ENCODE data around the gene GAGE13. TPM values are rescaled to one million over a fixed set of nuclear protein-coding genes. Genes with fewer than 3 reads are reported as not detected.
"Not testable (repeated sequence)": the region's sequence is repeated elsewhere in the genome, so short reads cannot be mapped to it uniquely, and the experiment has no call there.

GAGE13 gene
- total RNA-seq (not detected), polyA plus RNA-seq (not detected), total RNA-seq (0 reads per million in 6 experiments)

- POLR2A ChIA-PET, H3K36me3 Mint-ChIP-seq, DNase-seq, H3K27ac Mint-ChIP-seq, H3K4me1 Mint-ChIP-seq, H3K27me3 Mint-ChIP-seq, ATAC-seq, H3K9me3 Mint-ChIP-seq, H3K4me3 Mint-ChIP-seq: not testable (repeated sequence)
Measured at GRCh38 chrX:49331282-49331681, at the start of gene GAGE13. Gene GAGE13, plus strand, starts transcription at chrX:49331582. Its CDS starts 1,156 bp downstream, at chrX:49332738.

GRCh38 chrX:49282647-49283011, 48.8 kb upstream of the GAGE13 start:
- no peaks in the 10 kb centered on the region for H3K27me3 Mint-ChIP-seq
- H3K36me3 Mint-ChIP-seq = peaks cover 0 to 10% (median 2%) of the 10 kb centered on the region in 3 donors
- H3K9me3 Mint-ChIP-seq = no peaks in the 10 kb centered on the region
- DNase-seq (no peak), ATAC-seq (no peak)
- H3K4me1 Mint-ChIP-seq = peaks cover 23 to 46% (median 40%) of the 10 kb centered on the region in 4 donors
- POLR2A ChIA-PET = interaction anchor here (1.4 kb wide), 1 partner anchor 12 kb away, joined by 6 read pairs; no protein-coding TSS in a partner anchor
- H3K27ac Mint-ChIP-seq = peak overlapping the region in 5 of 10 donors; percentile 33 to 84 (median 43)
- peak overlapping the region in 2 of 10 donors; percentile 33 to 43 for H3K4me3 Mint-ChIP-seq

- ATAC-seq (no peak), DNase-seq (no peak)
- H3K27me3 Mint-ChIP-seq = no peaks in the 10 kb centered on the region
- POLR2A ChIA-PET = no interaction called here
- peaks cover 0 to 10% (median 2%) of the 10 kb centered on the region in 3 donors for H3K36me3 Mint-ChIP-seq
- no peak overlapping the region for H3K4me3 Mint-ChIP-seq
- peak overlapping the region in 2 of 10 donors; percentile 48 to 71 for H3K27ac Mint-ChIP-seq
- H3K4me1 Mint-ChIP-seq = peaks cover 19 to 46% (median 40%) of the 10 kb centered on the region in 4 donors
- H3K9me3 Mint-ChIP-seq = no peaks in the 10 kb centered on the region
Measured at GRCh38 chrX:49284212-49284611, 47.2 kb upstream of the GAGE13 start.

- peaks cover 0 to 10% (median 2%) of the 10 kb centered on the region in 3 donors for H3K36me3 Mint-ChIP-seq
- ATAC-seq = no peak
- no peak for DNase-seq
Measured at GRCh38 chrX:49286136-49286535, 45.2 kb upstream of the GAGE13 start.

GRCh38 chrX:49286581-49286980, 44.8 kb upstream of the GAGE13 start:
- no peak overlapping the region for H3K27ac Mint-ChIP-seq

More at GRCh38 chrX:49286136-49286535, 45.2 kb upstream of the GAGE13 start:
- Mint-ChIP-seq H3K4me1 (peaks cover 16 to 36% (median 31%) of the 10 kb centered on the region in 4 donors), H3K27me3 (no peaks in the 10 kb centered on the region), H3K4me3 (no peak overlapping the region), H3K27ac (no peak overlapping the region), H3K9me3 (no peaks in the 10 kb centered on the region)
- POLR2A ChIA-PET = interaction anchor here (0.7 to 1.8 kb wide), 4 partner anchors 8 to 1240 kb away, joined by 3 to 5 read pairs (median 4); no protein-coding TSS in a partner anchor

GRCh38 chrX:49287665-49288064, 43.7 kb upstream of the GAGE13 start:
- DNase-seq = no peak

More at GRCh38 chrX:49286581-49286980, 44.8 kb upstream of the GAGE13 start:
- Mint-ChIP-seq H3K4me1 (peaks cover 17 to 36% (median 31%) of the 10 kb centered on the region in 4 donors), H3K27me3 (no peaks in the 10 kb centered on the region), H3K9me3 (no peaks in the 10 kb centered on the region), H3K4me3 (no peak overlapping the region), H3K36me3 (peaks cover 0 to 10% (median 2%) of the 10 kb centered on the region in 3 donors)
- POLR2A ChIA-PET = interaction anchor here (1.2 to 1.8 kb wide), 4 partner anchors 9 to 17 kb away, joined by 3 to 5 read pairs (median 4); partner anchors contain the start of gene PPP1R3F
- no peak for DNase-seq
- no peak for ATAC-seq

GRCh38 chrX:49290215-49290614, 41.2 kb upstream of the GAGE13 start:
- Mint-ChIP-seq H3K27ac (no peak overlapping the region), H3K9me3 (no peaks in the 10 kb centered on the region), H3K4me3 (no peak overlapping the region), H3K4me1 (peaks cover 19 to 40% (median 38%) of the 10 kb centered on the region in 4 donors), H3K36me3 (peaks cover 0 to 2% (median 0%) of the 10 kb centered on the region in 3 donors), H3K27me3 (no peaks in the 10 kb centered on the region)
- DNase-seq (no peak), ATAC-seq (no peak)
- POLR2A ChIA-PET = no interaction called here

More at GRCh38 chrX:49287665-49288064, 43.7 kb upstream of the GAGE13 start:
- Mint-ChIP-seq H3K36me3 (peaks cover 0 to 6% (median 2%) of the 10 kb centered on the region in 3 donors), H3K27me3 (no peaks in the 10 kb centered on the region), H3K4me3 (peak overlapping the region in 2 of 10 donors; percentile 4 to 49), H3K4me1 (peaks cover 19 to 38% (median 34%) of the 10 kb centered on the region in 4 donors), H3K27ac (peak overlapping the region in 2 of 10 donors; percentile 70 to 72), H3K9me3 (no peaks in the 10 kb centered on the region)
- ATAC-seq = no peak
- POLR2A ChIA-PET = interaction anchor here (0.9 to 1.2 kb wide), 2 partner anchors 15 to 18 kb away, joined by 3 to 4 read pairs; partner anchors contain the start of gene PPP1R3F

GRCh38 chrX:49291615-49292337, 39.6 kb upstream of the GAGE13 start:
- peak overlapping the region in 7 of 10 donors; percentile 5 to 76 (median 50) for H3K4me3 Mint-ChIP-seq
- peak overlapping the region in 9 of 10 donors; percentile 39 to 92 (median 78) for H3K27ac Mint-ChIP-seq
- peaks cover 24 to 50% (median 38%) of the 10 kb centered on the region in 4 donors for H3K4me1 Mint-ChIP-seq
- no peaks in the 10 kb centered on the region for H3K27me3 Mint-ChIP-seq
- peaks cover 0 to 2% (median 0%) of the 10 kb centered on the region in 3 donors for H3K36me3 Mint-ChIP-seq
- POLR2A ChIA-PET = interaction anchor here (1.1 to 2.0 kb wide), 2 partner anchors 16 to 18 kb away, joined by 4 to 7 read pairs; no protein-coding TSS in a partner anchor
- no peaks in the 10 kb centered on the region for H3K9me3 Mint-ChIP-seq
- ATAC-seq = peak; percentile 82 to 89
- peak; percentile 44 to 80 (median 59) for DNase-seq

GRCh38 chrX:49292400-49293362, 38.7 kb upstream of the GAGE13 start:
- H3K4me3 Mint-ChIP-seq = peak overlapping the region in 5 of 10 donors; percentile 26 to 71 (median 50)
- H3K27me3 Mint-ChIP-seq = no peaks in the 10 kb centered on the region
- POLR2A ChIA-PET = interaction anchor here (1.1 to 2.0 kb wide), 2 partner anchors 15 to 17 kb away, joined by 4 to 7 read pairs; no protein-coding TSS in a partner anchor
- no peak for ATAC-seq
- DNase-seq = no peak
- peaks cover 19 to 46% (median 33%) of the 10 kb centered on the region in 4 donors for H3K4me1 Mint-ChIP-seq
- peak overlapping the region in 2 of 10 donors; percentile 38 to 68 for H3K27ac Mint-ChIP-seq
- no peaks in the 10 kb centered on the region for H3K36me3 Mint-ChIP-seq
- no peaks in the 10 kb centered on the region for H3K9me3 Mint-ChIP-seq

- DNase-seq, POLR2A ChIA-PET, H3K27me3 Mint-ChIP-seq, H3K4me3 Mint-ChIP-seq, H3K36me3 Mint-ChIP-seq, H3K27ac Mint-ChIP-seq, H3K9me3 Mint-ChIP-seq, ATAC-seq: not testable (repeated sequence)
- peaks cover 0 to 10% (median 3%) of the 10 kb centered on the region in 4 donors for H3K4me1 Mint-ChIP-seq
Measured at GRCh38 chrX:49299293-49299692, 32.1 kb upstream of the GAGE13 start.

GRCh38 chrX:49300703-49301102, 30.7 kb upstream of the GAGE13 start:
- ATAC-seq = no peak
- no peak for DNase-seq
- Mint-ChIP-seq H3K4me1 (peaks cover 0 to 10% (median 3%) of the 10 kb centered on the region in 4 donors), H3K27me3 (no peaks in the 10 kb centered on the region), H3K4me3 (no peak overlapping the region), H3K9me3 (no peaks in the 10 kb centered on the region), H3K36me3 (peaks cover 0 to 5% (median 1%) of the 10 kb centered on the region in 3 donors), H3K27ac (no peak overlapping the region)
- POLR2A ChIA-PET = no interaction called here

- Mint-ChIP-seq H3K4me1 (peaks cover 0 to 2% (median 1%) of the 10 kb centered on the region in 4 donors), H3K27ac (peak within 1 kb of the TSS in 4 of 10 donors; percentile 35 to 56 (median 48)), H3K4me3 (no peak within 1 kb of the TSS), H3K9me3 (no peaks in the 10 kb centered on the region), H3K36me3 (peaks cover 0 to 5% (median 1%) of the 10 kb centered on the region in 3 donors), H3K27me3 (no peaks in the 10 kb centered on the region)
- POLR2A ChIA-PET = no interaction called here
- DNase-seq (no peak), ATAC-seq (no peak)
Measured at GRCh38 chrX:49303346-49303745, 28.0 kb upstream of the GAGE13 start, which contains the start of gene GAGE10. Gene GAGE10, plus strand, starts transcription at chrX:49303646. Its CDS starts 1,214 bp downstream, at chrX:49304860.

All from naive thymus-derived CD8-positive, alpha-beta T cell (primary cell).